ENCODE results near the gene TCTN2.

The TCTN2 gene

GRCh38 chr12:123681605-123682004, 10.7 kb downstream of the TCTN2 start:
- TF ChIP-seq, protein P1, sequence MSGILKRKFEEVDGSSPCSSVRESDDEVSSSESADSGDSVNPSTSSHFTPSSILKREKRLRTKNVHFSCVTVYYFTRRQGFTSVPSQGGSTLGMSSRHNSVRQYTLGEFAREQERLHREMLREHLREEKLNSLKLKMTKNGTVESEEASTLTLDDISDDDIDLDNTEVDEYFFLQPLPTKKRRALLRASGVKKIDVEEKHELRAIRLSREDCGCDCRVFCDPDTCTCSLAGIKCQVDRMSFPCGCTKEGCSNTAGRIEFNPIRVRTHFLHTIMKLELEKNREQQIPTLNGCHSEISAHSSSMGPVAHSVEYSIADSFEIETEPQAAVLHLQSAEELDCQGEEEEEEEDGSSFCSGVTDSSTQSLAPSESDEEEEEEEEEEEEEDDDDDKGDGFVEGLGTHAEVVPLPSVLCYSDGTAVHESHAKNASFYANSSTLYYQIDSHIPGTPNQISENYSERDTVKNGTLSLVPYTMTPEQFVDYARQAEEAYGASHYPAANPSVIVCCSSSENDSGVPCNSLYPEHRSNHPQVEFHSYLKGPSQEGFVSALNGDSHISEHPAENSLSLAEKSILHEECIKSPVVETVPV (CRISPR knock-in tag; IDR thresholded peaks at IDR 0.05): no peak
- TF ChIP-seq ESRRG (CRISPR knock-in tag; IDR thresholded peaks at IDR 0.05) (no peak), ZNF565 (CRISPR knock-in tag; conservative IDR thresholded peaks at IDR 0.05; ENCODE audit: low read depth) (no peak), TOX (CRISPR knock-in tag; IDR thresholded peaks at IDR 0.05; ENCODE audit: borderline replicate concordance) (no peak), CSDC2 (CRISPR knock-in tag; IDR thresholded peaks at IDR 0.05) (no peak), TCF4 (CRISPR knock-in tag; IDR thresholded peaks at IDR 0.05; ENCODE audit: borderline replicate concordance) (no peak), SNAI2 (CRISPR knock-in tag; IDR thresholded peaks at IDR 0.05) (no peak)
- TF ChIP-seq, protein P2, sequence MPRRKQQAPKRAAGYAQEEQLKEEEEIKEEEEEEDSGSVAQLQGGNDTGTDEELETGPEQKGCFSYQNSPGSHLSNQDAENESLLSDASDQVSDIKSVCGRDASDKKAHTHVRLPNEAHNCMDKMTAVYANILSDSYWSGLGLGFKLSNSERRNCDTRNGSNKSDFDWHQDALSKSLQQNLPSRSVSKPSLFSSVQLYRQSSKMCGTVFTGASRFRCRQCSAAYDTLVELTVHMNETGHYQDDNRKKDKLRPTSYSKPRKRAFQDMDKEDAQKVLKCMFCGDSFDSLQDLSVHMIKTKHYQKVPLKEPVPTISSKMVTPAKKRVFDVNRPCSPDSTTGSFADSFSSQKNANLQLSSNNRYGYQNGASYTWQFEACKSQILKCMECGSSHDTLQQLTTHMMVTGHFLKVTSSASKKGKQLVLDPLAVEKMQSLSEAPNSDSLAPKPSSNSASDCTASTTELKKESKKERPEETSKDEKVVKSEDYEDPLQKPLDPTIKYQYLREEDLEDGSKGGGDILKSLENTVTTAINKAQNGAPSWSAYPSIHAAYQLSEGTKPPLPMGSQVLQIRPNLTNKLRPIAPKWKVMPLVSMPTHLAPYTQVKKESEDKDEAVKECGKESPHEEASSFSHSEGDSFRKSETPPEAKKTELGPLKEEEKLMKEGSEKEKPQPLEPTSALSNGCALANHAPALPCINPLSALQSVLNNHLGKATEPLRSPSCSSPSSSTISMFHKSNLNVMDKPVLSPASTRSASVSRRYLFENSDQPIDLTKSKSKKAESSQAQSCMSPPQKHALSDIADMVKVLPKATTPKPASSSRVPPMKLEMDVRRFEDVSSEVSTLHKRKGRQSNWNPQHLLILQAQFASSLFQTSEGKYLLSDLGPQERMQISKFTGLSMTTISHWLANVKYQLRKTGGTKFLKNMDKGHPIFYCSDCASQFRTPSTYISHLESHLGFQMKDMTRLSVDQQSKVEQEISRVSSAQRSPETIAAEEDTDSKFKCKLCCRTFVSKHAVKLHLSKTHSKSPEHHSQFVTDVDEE (CRISPR knock-in tag; IDR thresholded peaks at IDR 0.05): no peak
- ATAC-seq: no peak

DNA sequence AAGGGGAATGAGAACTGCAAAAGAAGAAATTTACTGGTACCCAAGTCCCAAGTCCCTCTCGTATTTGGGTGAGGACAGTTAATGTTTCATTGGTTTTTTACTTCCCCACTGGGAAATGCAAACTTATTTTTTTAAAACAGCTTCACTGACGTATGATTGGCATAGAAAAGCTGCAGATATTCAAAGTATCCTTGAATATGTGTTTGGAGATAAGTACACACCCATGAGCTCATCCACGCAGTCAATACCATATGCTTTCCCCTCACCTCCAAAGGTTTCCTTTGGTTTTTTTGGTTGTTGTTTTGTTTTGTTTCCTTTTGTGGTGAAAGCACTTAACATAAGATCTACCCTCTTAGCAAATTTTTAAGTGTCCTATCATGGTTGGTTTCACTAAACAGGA, 13.1 kb downstream of the TCTN2 start:
- ATAC-seq: no peak
- TF ChIP-seq GLIS3 (CRISPR knock-in tag; IDR thresholded peaks at IDR 0.05) (no peak), TOX (CRISPR knock-in tag; IDR thresholded peaks at IDR 0.05; ENCODE audit: borderline replicate concordance) (no peak), PPARA (CRISPR knock-in tag; IDR thresholded peaks at IDR 0.05; ENCODE audit: borderline replicate concordance) (no peak), ISL1 (CRISPR knock-in tag; IDR thresholded peaks at IDR 0.05) (no peak), ESRRG (CRISPR knock-in tag; IDR thresholded peaks at IDR 0.05) (no peak), BACH2 (CRISPR knock-in tag; IDR thresholded peaks at IDR 0.05; ENCODE audit: borderline replicate concordance) (no peak), ZFP3 (CRISPR knock-in tag; IDR thresholded peaks at IDR 0.05) (no peak), ZNF70 (CRISPR knock-in tag; IDR thresholded peaks at IDR 0.05) (no peak), OSR1 (CRISPR knock-in tag; IDR thresholded peaks at IDR 0.05) (no peak), CSDC2 (CRISPR knock-in tag; IDR thresholded peaks at IDR 0.05) (no peak)
- TF ChIP-seq, protein P2 (CRISPR knock-in tag; IDR thresholded peaks at IDR 0.05): no peak
- TF ChIP-seq, protein P3, sequence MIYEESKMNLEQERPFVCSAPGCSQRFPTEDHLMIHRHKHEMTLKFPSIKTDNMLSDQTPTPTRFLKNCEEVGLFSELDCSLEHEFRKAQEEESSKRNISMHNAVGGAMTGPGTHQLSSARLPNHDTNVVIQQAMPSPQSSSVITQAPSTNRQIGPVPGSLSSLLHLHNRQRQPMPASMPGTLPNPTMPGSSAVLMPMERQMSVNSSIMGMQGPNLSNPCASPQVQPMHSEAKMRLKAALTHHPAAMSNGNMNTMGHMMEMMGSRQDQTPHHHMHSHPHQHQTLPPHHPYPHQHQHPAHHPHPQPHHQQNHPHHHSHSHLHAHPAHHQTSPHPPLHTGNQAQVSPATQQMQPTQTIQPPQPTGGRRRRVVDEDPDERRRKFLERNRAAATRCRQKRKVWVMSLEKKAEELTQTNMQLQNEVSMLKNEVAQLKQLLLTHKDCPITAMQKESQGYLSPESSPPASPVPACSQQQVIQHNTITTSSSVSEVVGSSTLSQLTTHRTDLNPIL (CRISPR knock-in tag; IDR thresholded peaks at IDR 0.05; ENCODE audit: low read depth): no peak

DNA sequence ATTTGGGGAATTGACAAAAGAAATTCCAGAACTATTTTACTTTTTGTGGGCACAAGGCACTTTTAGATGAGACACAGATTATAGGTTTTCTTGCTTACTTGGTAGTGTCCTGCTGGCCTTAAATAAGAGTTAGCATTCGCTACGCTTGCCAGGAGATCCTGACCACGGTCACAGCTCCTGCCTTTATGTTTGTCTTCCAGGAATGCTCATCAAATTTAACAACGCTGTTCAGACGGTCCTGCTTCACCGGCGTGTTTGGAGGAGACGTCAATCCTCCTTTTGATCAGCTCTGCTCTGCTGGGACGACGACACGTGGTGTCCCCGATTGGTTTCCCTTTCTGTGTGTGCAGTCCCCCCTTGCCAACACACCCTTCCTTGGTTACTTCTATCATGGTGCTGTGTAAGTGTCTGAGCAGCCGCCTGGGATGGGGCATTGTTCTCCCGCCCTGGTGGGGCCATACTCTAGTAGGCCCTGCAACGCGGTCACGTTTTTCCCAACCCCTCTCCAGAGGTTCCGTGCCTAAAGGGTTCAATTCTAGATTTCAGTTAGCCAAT, 15.8 kb downstream of the TCTN2 start:
- no peak for ATAC-seq
- TF ChIP-seq ESRRG (CRISPR knock-in tag; IDR thresholded peaks at IDR 0.05) (no peak), POU6F1 (CRISPR knock-in tag; IDR thresholded peaks at IDR 0.05; ENCODE audit: borderline replicate concordance, low read depth) (no peak), TCF4 (CRISPR knock-in tag; IDR thresholded peaks at IDR 0.05; ENCODE audit: borderline replicate concordance) (no peak), BACH2 (CRISPR knock-in tag; IDR thresholded peaks at IDR 0.05; ENCODE audit: borderline replicate concordance) (no peak), ISL1 (CRISPR knock-in tag; IDR thresholded peaks at IDR 0.05) (no peak), CSDC2 (CRISPR knock-in tag; IDR thresholded peaks at IDR 0.05) (no peak), PPARA (CRISPR knock-in tag; IDR thresholded peaks at IDR 0.05; ENCODE audit: borderline replicate concordance) (no peak), ZNF70 (CRISPR knock-in tag; IDR thresholded peaks at IDR 0.05) (no peak), ARNTL (CRISPR knock-in tag; IDR thresholded peaks at IDR 0.05; ENCODE audit: borderline replicate concordance, low read depth) (no peak), SNAI2 (CRISPR knock-in tag; IDR thresholded peaks at IDR 0.05) (no peak), ZNF565 (CRISPR knock-in tag; conservative IDR thresholded peaks at IDR 0.05; ENCODE audit: low read depth) (no peak), TOX (CRISPR knock-in tag; IDR thresholded peaks at IDR 0.05; ENCODE audit: borderline replicate concordance) (no peak), RARB (CRISPR knock-in tag; IDR thresholded peaks at IDR 0.05) (no peak), ZFP30 (CRISPR knock-in tag; IDR thresholded peaks at IDR 0.05) (no peak), ZNF8 (CRISPR knock-in tag; IDR thresholded peaks at IDR 0.05) (no peak), ZFP3 (CRISPR knock-in tag; IDR thresholded peaks at IDR 0.05) (no peak)
- TF ChIP-seq, protein P3 (CRISPR knock-in tag; IDR thresholded peaks at IDR 0.05; ENCODE audit: low read depth): no peak
- TF ChIP-seq, protein P2 (CRISPR knock-in tag; IDR thresholded peaks at IDR 0.05): no peak

Measured in SK-N-SH treated with all-trans-retinoic acid at 6 μM for 48 hours (cell line).